ENCODE data around the gene USP34. TPM values are rescaled to one million over a fixed set of nuclear protein-coding genes. Genes with fewer than 3 reads are reported as not detected.

Gene USP34
- total and polyA plus RNA-seq, 4 donors: 25.2 to 146 (median 91.3) TPM

- Histone ChIP-seq H3K27me3 (ENCODE audit: control insufficient read depth in 1 of 2, insufficient read depth in 2 of 2, low read length in 1 of 2) (no peaks in the 10 kb centered on the region), H3K36me3 (ENCODE audit: control insufficient read depth in 1 of 2, insufficient read depth in 2 of 2, low read length in 1 of 2) (peaks cover 0 to 9% of the 10 kb centered on the region in 2 donors), H3K4me3 (ENCODE audit: low read length in 2 of 2) (no peak overlapping the region), H3K9me3 (ENCODE audit: control insufficient read depth, low read length) (no peaks in the 10 kb centered on the region), H3K27ac (ENCODE audit: low read depth in 1 of 2, low read length in 2 of 2) (peak overlapping the region in 1 of 2 donors; percentile 10), H3K4me1 (ENCODE audit: control insufficient read depth in 1 of 2, insufficient read depth in 2 of 2, low read length in 2 of 2) (peaks cover 5% of the 10 kb centered on the region in 2 donors)
- 37 to 41% methylated on average over 10 of the region's 10 CpGs for WGBS, 2 donors
- no peak for DNase-seq
- intact Hi-C loops (cut with DNase I): no loop called here
- no peak for ATAC-seq (ENCODE audit: low FRiP score)
These were observed 289.4 kb downstream of the USP34 start for GRCh38 chr2:61181382-61182058.

- Histone ChIP-seq H3K9me3 (ENCODE audit: control insufficient read depth, low read length) (no peaks in the 10 kb centered on the region), H3K27ac (ENCODE audit: low read depth in 1 of 2, low read length in 2 of 2) (peak overlapping the region in 1 of 2 donors; percentile 65), H3K4me1 (ENCODE audit: control insufficient read depth in 1 of 2, insufficient read depth in 2 of 2, low read length in 2 of 2) (peaks cover 5% of the 10 kb centered on the region in 2 donors), H3K4me3 (ENCODE audit: low read length in 2 of 2) (no peak overlapping the region), H3K27me3 (ENCODE audit: control insufficient read depth in 1 of 2, insufficient read depth in 2 of 2, low read length in 1 of 2) (no peaks in the 10 kb centered on the region), H3K36me3 (ENCODE audit: control insufficient read depth in 1 of 2, insufficient read depth in 2 of 2, low read length in 1 of 2) (peaks cover 0 to 9% of the 10 kb centered on the region in 2 donors)
- no peak for DNase-seq
- no peak for ATAC-seq (ENCODE audit: low FRiP score)
- 64 to 65% methylated on average over 6 of the region's 6 CpGs for WGBS, 2 donors
- intact Hi-C loops (cut with DNase I): no loop called here
These were observed 290.2 kb downstream of the USP34 start for GRCh38 chr2:61180686-61181085.

- Histone ChIP-seq H3K9me3 (ENCODE audit: control insufficient read depth, low read length) (no peaks in the 10 kb centered on the region), H3K27me3 (ENCODE audit: control insufficient read depth in 1 of 2, insufficient read depth in 2 of 2, low read length in 1 of 2) (no peaks in the 10 kb centered on the region), H3K36me3 (ENCODE audit: control insufficient read depth in 1 of 2, insufficient read depth in 2 of 2, low read length in 1 of 2) (peaks cover 0 to 3% of the 10 kb centered on the region in 2 donors), H3K4me1 (ENCODE audit: control insufficient read depth in 1 of 2, insufficient read depth in 2 of 2, low read length in 2 of 2) (peaks cover 5% of the 10 kb centered on the region in 2 donors), H3K4me3 (ENCODE audit: low read length in 2 of 2) (no peak overlapping the region), H3K27ac (ENCODE audit: low read depth in 1 of 2, low read length in 2 of 2) (peak overlapping the region in 1 of 2 donors; percentile 65)
- DNase-seq (peak; percentile 88 to 90), ATAC-seq (ENCODE audit: low FRiP score) (peak; percentile 71)
- intact Hi-C loops (cut with DNase I): loop anchor here (5.0 to 10.0 kb wide), 3 partner anchors 38 to 295 kb away; partner anchors contain the start of genes REL (in 1 of the 2) and USP34 (in 1 of the 2)
- WGBS, 2 donors: 12 to 13% methylated on average over 14 of the region's 14 CpGs
These were observed 290.9 kb downstream of the USP34 start for GRCh38 chr2:61179701-61180639.

GRCh38 chr2:61178603-61179545 is 292.0 kb downstream of the USP34 start:
- peaks cover 5% of the 10 kb centered on the region in 2 donors for H3K4me1 ChIP-seq (ENCODE audit: control insufficient read depth in 1 of 2, insufficient read depth in 2 of 2, low read length in 2 of 2)
- H3K4me3 ChIP-seq (ENCODE audit: low read length in 2 of 2): no peak overlapping the region
- no peaks in the 10 kb centered on the region for H3K9me3 ChIP-seq (ENCODE audit: control insufficient read depth, low read length)
- ATAC-seq (ENCODE audit: low FRiP score): no peak
- 86 to 88% methylated on average over 22 of the region's 22 CpGs for WGBS, 2 donors
- no peaks in the 10 kb centered on the region for H3K36me3 ChIP-seq (ENCODE audit: control insufficient read depth in 1 of 2, insufficient read depth in 2 of 2, low read length in 1 of 2)
- DNase-seq: no peak
- peak overlapping the region in 1 of 2 donors; percentile 55 for H3K27ac ChIP-seq (ENCODE audit: low read depth in 1 of 2, low read length in 2 of 2)
- no peaks in the 10 kb centered on the region for H3K27me3 ChIP-seq (ENCODE audit: control insufficient read depth in 1 of 2, insufficient read depth in 2 of 2, low read length in 1 of 2)
- intact Hi-C loops (cut with DNase I): loop anchor here (5.0 to 10.0 kb wide), 3 partner anchors 37 to 294 kb away; partner anchors contain the start of genes REL (in 1 of the 2) and USP34 (in 1 of the 2)

- H3K27ac ChIP-seq (ENCODE audit: low read depth in 1 of 2, low read length in 2 of 2): peak overlapping the region; percentile 94 to 95
- peak; percentile 19 for ATAC-seq (ENCODE audit: low FRiP score)
- WGBS, 2 donors: 14 to 15% methylated on average over 40 to 45 of the region's 45 CpGs
- H3K36me3 ChIP-seq (ENCODE audit: control insufficient read depth in 1 of 2, insufficient read depth in 2 of 2, low read length in 1 of 2): no peaks in the 10 kb centered on the region
- H3K27me3 ChIP-seq (ENCODE audit: control insufficient read depth in 1 of 2, insufficient read depth in 2 of 2, low read length in 1 of 2): no peaks in the 10 kb centered on the region
- H3K4me1 ChIP-seq (ENCODE audit: control insufficient read depth in 1 of 2, insufficient read depth in 2 of 2, low read length in 2 of 2): peaks cover 5% of the 10 kb centered on the region in 2 donors
- intact Hi-C loops (cut with DNase I): loop anchor here (2.0 to 10.0 kb wide), 4 partner anchors 31 to 294 kb away; partner anchors contain the start of genes REL (in 1 of the 2) and USP34 (in 1 of the 2)
- peak in 1 of 2 donors; percentile 62 for DNase-seq
- H3K4me3 ChIP-seq (ENCODE audit: low read length in 2 of 2): peak overlapping the region; percentile 50 to 88
- H3K9me3 ChIP-seq (ENCODE audit: control insufficient read depth, low read length): no peaks in the 10 kb centered on the region
These were observed 292.9 kb downstream of the USP34 start for GRCh38 chr2:61177727-61178549.

- Histone ChIP-seq H3K27ac (ENCODE audit: low read depth in 1 of 2, low read length in 2 of 2) (peak overlapping the region; percentile 96 to 97), H3K4me1 (ENCODE audit: control insufficient read depth in 1 of 2, insufficient read depth in 2 of 2, low read length in 2 of 2) (peaks cover 5% of the 10 kb centered on the region in 2 donors), H3K4me3 (ENCODE audit: low read length in 2 of 2) (peak overlapping the region; percentile 51 to 88), H3K36me3 (ENCODE audit: control insufficient read depth in 1 of 2, insufficient read depth in 2 of 2, low read length in 1 of 2) (no peaks in the 10 kb centered on the region), H3K9me3 (ENCODE audit: control insufficient read depth, low read length) (no peaks in the 10 kb centered on the region), H3K27me3 (ENCODE audit: control insufficient read depth in 1 of 2, insufficient read depth in 2 of 2, low read length in 1 of 2) (no peaks in the 10 kb centered on the region)
- ATAC-seq (ENCODE audit: low FRiP score) (peak; percentile 95), DNase-seq (peak; percentile 96 to 98)
- intact Hi-C loops (cut with DNase I): loop anchor here (2.0 to 10.0 kb wide), 4 partner anchors 30 to 295 kb away; partner anchors contain the start of genes REL (in 1 of the 2) and USP34 (in 1 of the 2)
- WGBS, 2 donors: 0% methylated on average over 84 to 111 of the region's 111 CpGs
These were observed 293.8 kb downstream of the USP34 start for GRCh38 chr2:61176755-61177726.
